ENCODE results near the gene CMIP.

The CMIP gene

DNA sequence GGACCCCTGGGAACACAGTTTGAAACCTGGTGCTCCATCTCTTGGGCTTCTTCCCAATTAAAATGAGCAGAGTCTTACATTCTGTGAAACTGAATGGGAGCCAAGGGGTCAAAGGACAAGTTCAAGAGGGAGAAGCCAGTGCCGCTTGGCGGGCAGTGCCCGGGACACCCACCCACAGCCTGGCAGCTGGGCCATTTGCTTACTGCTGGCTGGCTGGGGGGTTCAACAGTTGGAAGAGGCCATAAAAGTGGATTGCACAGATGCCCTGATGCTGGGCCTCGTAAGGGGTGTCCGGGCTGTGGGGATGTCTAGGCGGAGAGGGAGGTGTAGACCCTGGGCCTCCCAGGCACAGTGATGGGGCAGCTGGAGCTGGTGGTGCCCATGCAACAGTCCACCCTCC, 52.1 kb downstream of the CMIP start:
- DNase-seq: no peak

DNA sequence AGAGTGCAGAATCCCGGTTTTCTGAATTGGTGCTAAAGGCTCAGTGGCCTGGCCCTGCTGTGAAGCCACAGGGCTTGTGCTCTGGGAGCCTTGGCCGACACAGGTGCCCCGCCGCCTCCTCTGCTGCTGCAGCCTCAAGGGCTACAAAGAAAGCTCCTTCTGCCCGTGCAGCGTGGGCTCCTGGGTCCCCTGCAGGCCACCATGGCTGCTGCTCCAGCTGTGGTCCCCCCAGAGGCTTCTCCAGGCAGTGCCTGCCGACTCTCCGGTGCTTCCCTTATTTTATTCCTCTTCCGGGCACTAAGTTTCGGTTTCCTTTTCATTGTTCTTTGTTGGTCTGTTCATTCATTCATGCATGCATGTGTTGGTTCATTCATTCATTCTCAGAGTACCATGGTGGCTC, 53.1 kb downstream of the CMIP start:
- DNase-seq: peak; percentile 47

DNA sequence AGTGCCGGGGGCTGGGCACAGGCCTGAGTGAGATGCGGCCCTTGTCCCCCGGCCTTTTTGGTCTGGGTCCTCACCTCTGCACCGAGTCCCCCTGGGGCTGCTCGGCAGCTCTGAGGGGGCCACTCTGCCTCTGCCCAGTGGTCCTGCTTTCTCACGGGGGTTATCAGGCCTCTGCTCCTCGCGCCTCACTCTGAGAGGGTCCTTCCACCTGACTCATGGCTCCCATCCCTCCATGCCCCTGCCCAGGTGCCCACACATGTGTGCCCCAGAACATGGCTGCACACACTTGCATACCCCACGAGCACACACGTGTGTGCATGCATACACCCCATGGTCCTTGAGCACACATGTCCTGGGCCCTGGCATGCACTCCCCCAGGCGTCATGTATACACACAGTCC, 53.7 kb downstream of the CMIP start:
- DNase-seq: no peak

DNA sequence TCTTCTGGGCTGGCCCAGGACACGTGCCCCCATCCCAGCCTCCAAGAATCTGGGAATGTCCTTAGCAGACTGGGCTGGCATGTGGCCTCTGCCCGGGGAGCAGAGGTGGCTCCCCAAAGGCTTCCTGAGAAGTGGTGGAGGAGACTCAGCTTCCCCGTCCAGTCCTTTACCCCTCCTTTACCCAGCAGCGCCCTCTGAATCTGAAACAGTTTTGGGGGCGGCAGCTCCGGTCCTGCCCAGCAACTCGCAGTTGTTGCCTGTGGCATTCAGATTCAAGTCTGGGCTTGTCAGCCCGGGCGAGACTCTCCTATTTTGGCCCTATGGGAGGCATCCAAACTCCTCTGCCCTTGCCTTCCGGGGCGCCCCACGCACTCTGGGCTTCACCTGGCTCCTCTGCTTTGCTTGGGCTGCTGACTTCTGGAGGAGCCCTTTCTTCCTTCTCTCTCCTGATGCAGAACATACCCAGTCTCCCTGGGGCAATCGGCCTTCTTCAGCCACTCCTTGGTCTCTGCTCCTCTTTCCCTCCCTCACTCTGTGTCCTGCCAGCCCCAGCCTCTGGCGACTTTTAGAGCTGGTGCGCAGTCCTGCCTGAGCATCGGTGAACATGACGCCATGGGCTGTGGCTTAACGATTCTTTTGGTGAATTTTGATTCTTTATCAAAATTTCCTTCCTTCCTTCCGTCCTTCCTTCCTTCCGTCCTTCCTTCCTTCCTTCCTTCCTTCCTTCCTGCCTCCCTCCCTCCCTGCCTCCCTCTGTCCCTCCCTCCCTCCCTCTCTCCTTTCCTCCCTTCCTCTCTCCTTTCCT, 55.2 kb downstream of the CMIP start:
- DNase-seq: no peak

DNA sequence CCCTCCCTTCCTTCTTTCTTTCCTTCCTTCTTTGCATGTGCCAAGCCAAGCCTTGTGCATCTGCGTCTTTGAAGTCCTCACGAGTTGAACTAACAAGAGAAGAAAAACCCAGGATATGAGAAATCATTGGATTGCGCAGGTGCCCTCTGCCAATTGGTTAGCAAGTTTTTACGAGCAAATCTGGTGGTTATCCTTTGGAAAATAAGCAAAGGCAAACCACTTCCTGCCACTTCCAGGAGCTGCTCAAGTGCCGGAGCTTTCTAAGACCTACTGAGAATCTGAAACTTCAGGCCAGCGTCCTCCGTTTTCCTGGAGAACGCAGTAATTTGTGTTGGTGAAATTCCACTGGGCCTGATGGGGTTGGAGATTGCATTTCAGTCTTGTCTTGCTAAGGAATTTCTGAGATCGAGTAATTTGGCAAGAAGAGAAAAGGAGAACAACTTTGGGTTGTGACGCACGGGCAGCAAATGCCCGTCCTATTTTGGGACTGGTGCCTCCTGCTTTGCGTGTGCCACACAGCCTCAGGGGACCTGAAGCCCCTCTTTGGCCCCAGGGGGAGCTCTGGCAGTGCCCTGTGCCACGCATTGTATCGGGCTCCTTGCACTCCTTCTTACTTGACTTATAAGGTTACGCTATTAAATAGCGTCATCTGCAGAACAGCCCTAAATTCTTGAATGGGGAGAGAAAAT, 56.4 kb downstream of the CMIP start:
- peak; percentile 84 for DNase-seq

DNA sequence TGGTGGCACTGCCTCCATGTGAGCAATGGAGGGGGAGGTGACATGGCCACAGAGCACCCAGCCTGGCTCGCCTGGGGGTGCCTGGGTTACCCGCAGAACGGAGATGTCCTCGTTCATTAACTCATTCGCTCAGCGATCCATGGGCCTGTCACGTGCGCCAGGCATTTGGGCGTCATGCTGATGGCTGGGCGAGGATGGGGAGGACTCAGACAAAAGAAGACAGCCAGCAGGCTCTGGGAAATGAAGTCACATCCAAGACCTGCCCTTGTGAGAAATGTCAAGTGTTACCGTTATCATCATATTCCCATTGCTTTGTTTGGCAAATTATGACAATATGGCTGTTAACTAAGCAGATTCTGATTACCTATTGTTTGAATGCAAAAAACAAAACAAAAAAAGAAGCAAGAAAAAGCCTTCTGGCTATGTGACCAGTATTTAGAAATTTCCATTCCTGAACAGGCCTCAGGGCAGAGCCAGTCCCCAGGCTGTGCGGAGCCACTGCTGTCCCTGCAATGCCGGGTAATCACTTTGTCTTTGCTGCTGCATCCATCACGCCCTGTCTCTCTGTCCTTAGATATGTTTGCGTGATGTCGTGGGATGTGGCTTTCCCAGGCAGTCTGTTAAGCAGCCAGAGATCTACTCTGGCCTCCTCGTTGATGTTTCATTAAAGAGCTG, 57.9 kb downstream of the CMIP start:
- DNase-seq: no peak

DNA sequence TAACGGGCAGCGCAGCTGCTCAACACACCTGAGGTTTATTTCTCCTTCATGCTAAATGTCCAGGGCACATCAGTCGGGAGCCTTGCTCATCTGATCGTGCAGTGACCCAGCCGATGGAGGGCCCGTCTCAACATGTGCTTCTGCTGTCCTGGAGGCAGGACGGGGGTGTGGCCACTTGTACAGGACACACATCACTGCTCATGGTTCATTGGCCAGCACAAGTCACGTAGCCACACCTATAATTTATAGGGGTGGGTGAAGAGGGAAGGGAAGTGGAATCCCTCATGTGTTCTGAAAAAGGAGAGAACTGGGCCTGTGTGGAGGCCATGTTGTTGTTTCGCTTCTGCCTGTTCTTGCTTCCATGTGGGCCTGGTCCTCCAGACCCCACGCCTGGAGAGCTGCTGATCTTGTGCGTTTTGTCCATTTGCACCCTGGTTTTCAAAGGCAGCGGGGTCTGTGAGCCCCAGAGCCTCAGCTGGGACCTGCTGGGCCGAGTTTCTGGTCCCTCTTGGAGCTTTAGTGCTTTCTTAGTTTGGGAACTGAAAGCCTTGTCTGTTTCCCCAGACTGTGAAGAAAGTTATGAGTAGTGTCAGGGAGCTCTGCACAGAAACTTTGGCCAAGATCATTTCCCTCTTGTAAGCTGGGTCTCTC, 60.5 kb downstream of the CMIP start:
- DNase-seq: peak; percentile 56

DNA sequence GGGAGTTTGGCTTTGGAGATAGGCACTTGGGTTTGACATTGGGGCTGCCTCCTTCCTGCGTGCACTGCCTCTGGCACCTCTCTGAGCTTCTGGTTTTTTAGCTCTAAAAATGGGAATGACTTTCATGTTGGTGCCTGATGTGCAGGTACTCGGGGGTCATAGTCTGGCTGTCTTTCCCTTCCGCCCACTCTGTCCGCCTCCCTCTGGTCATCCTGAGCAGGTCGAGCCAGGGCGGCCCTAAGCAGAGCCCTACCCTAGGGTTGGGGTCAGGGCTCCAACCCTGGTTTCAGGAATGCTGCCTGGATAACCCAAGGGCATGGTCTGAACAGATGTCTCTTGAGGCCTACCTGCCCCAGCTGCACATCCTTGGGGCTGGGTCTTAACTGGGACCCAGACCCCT, 64.8 kb downstream of the CMIP start:
- no peak for DNase-seq

DNA sequence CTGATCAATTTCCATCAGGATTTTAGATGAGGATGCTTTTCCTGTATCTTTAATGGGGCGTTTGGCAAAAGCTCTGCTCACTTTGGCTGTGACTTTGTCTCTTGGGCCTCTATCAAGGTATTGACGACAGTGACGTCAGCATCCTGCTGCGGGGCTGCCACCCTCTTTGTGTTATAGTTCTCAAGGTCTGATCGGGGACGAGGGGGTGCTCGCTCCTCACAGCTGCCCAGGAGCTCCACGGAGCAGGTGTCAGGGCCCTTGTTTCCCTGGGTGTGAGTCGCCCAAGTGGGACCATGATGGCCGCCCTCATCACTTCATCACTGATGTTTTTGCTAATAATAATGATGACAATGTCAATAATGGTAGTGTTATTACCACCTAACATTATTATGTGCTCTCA, 65.4 kb downstream of the CMIP start:
- no peak for DNase-seq

DNA sequence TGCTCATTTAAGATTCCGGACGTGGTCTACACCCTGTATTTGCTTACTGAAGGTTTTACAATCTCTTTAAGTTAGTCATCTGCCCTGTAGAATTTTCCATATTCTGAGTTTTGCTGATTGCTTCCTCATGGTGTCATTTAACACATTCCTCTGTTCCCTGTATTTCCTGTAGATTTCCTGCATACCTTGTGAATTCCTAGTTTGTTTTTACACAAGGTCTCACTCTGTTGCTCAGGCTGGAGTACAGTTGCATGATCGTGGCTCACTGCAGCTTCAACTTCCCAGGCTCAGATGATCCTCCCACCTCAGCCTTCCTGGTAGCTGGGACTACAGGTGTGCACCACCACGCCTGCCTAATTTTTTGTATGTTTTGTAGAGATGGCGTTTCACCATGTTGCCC, 66.8 kb downstream of the CMIP start:
- DNase-seq: no peak

DNA sequence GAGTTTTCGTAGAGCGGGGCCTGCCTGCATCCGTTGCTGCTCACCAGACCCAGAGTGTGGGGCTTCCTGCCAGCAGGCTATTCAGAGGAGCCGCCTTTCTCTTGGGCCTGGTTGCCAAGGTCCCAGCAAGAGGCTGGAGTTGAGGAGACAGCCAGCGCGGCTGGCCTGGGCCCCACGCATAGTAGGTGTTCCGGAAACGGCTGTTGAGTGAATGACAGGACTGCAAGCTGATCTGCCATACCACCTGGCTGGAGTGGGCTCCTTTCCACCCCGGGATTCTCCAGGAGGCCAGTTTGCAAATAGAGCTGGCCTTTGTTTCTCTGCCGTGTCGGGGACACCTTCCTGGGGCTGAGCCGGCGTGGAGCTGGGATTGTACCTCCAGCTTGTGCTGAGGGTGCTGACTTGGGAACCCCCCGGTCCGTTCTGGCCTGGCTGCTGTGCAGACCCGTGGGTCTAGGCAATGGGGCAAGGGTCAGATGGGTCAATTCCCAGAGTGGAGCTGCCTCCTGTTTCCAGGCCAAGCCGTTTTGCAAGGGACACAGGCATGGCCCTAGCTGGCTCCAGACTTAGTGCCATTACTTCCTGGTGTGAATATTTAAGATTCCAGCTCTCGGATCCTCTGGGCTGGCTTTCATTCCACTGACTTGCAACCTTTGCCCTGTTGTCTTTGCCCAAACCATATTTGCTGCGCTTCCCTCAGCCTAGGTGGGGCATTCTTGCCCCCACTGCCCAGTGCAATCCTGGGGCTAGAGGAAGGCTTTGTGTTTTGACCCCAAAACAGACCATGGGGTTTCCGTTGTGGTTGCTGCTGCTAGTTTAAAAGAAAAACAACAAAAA, 68.8 kb downstream of the CMIP start:
- DNase-seq: no peak

DNA sequence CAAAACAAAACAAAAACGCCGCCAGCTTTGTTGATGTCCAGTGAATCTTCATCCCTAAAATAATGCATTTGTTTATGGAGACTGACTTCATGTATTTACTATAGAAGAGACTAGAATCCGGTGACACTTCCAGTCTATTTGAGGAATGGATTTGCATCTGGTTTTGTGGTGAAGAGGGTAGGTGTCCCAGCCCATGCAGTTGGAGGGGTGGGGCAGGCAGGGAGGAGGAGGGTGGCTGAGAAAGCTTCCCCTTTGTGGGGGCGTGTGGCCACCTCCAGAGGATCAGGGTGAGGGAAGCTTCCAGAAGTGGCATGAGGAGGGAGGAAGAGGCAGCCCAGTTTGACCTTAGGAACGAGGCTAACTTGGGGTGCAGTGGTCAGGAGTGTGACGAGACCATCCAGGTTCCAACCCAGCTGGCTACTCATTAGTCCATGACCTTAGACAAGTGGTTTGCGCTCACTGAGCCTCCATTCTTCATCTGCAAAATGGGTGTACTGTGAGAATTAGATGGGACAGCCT, 69.5 kb downstream of the CMIP start:
- DNase-seq: peak; percentile 34

DNA sequence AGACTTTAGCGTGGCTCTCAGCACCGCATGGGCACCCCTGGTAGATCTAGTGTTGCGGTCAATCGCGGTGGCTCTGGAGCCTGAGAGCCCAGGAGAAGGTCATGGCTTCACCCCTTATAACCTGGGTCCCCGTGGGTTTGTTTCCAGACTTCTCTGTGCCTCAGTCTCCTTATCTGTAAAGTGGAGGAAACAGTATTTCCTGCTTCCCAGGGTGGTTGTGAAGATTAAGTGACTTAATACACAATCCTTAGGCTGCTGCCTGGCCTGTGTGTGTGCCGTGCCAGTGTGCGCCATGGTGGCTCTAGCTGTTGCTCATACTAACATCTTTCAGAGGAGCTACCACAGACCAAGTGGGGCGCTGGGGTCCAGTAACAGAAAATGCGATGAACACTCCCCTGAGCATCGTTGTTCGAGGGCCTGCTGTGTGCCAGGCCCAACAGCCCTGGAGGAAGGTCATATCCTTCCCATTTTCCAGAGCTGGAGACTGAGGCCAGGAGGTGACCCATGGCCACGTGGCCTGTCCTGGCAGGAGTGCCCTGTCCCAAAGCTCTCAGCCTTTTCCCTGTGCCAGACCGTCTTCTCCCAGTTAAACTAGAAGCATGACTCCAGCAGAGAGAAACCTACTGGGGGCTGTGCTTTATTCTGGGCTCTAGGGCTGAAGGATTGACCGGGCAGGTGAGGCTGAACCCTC, 70.1 kb downstream of the CMIP start:
- no peak for DNase-seq

DNA sequence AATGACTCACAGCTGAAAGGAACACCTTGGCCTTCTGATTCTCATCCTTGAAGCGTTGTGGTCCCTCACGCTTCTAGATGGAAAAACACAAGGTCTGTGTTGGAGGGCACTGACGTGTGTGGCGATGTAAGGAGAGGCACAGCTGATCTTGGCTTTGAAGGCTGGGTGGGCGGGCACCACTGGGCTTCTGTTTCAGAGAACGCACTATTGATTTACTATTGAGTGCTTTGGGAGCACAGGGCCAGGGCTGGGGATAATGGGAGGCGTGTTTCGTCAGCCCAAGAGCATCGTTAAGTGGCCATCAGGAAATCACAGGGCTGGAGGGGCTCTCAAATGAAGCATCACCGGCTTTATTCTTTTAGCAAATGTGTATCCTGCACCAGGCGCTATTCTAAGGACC, 70.7 kb downstream of the CMIP start:
- DNase-seq: no peak

DNA sequence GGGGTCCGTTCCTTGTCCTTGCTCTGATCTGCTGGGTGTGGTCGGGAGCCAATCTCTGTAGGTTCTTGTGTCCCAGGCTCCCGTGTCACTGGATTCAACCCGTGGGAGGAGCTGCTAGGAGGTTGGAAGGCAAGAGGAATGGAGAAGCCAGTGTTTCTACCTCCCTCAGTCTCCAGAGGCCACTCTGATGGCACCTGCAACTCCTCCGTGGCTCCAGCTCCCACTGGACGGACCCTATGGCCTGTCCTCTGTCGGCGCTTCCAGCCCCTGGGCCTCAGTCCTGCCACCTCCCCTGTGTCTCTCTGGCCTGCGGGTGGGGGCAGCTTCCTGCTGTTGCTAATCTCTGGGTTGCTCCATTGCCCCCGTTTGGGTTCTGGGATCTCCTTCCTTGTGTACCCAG, 71.1 kb downstream of the CMIP start:
- no peak for DNase-seq

DNA sequence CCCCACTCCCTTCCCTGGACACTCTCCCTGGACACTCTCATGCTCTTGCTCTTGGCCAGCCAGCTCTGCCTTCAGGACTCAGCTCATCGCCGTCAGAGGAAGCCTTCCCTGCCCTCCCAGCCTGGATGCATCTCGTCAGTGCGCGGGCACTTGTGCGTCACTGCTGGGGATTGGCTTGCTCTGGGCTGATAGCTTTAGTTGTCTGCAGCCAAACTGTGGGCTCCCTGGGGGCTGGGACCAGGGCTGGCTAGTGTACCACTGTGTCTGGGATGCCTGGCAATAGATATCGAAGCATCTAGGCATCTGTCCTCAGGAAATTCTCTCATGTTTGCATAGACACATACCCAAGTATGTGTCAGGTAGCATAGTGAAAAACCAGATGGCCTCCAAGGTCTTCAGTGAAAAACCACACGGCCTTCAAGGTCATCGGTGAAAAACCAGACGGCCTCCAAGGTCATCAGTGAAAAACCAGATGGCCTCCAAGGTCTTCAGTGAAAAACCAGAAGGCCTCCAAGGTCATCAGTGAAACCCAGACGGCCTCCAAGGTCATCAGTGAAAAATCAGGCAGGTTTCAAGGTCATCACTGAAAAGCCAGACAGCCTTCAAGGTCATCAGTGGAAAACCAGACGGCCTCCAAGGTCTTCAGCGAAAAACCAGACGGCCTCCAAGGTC, 72.0 kb downstream of the CMIP start:
- no peak for DNase-seq

DNA sequence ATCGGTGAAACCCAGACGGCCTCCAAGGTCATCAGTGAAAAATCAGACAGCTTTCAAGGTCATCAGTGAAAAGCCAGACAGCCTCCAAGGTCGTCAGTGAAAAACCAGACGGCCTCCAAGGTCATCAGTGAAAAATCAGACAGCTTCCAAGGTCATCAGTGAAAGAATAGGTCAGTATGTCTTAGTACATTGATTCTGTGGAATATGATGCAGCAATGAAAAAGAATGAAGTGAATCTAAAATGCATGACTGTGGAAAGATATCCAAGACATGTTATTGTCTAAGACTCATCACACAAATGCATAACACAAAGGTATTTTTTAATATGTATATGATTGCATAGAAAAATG, 72.5 kb downstream of the CMIP start:
- DNase-seq: no peak

DNA sequence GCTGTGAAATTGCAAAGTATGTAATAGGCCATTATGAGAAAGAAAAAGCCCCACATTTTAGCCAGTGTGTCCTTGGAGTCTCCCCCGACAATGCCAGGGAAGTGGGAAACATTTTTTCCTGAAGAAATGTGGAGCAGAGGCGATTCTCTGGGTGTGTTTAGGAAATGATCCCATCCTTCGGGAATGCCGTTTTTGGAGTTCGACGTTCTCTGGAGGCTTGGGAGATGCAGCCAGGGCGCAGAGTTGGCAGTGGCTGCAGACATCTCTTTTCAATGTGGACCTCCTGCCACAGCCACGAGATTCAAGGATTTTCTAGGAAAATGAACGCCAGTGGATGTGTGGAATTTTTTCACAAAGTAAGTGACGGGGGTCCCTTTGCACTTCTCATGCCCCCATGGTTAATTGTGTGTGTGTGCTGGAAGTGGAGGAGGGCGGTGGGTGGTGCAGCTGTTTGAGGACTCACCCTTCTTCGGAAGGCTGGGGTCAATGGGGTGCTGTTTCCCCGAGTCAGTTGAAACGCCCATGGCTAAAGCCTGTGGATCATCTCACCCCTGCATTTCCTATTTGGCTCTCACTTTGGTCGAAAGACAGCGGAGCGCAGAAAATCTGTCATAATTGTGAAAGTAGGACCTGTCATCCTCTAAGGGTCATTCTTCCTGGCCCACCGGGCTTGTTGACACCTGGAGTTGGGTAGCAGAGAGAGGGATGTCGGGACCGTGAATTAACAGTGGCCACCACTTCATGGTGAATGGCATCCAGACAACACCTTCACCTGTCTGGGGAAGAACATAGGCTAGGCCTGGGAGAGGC, 73.2 kb downstream of the CMIP start:
- DNase-seq: no peak

DNA sequence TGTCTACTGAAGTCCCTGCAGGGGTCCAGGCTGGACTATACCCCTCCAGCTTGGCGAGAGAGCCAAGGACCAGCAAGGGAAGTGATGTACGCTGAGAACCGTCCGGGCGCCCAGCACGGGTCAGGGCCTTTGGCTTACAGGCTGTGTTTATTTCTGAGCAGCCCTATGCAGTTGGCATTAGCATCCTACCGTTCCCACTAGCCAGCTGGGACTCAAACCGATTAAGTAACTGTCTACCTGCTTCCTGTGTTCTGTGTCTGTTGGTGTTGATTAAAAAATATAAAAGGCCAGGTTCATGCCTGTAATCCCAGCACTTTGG, 73.8 kb downstream of the CMIP start:
- no peak for DNase-seq

DNA sequence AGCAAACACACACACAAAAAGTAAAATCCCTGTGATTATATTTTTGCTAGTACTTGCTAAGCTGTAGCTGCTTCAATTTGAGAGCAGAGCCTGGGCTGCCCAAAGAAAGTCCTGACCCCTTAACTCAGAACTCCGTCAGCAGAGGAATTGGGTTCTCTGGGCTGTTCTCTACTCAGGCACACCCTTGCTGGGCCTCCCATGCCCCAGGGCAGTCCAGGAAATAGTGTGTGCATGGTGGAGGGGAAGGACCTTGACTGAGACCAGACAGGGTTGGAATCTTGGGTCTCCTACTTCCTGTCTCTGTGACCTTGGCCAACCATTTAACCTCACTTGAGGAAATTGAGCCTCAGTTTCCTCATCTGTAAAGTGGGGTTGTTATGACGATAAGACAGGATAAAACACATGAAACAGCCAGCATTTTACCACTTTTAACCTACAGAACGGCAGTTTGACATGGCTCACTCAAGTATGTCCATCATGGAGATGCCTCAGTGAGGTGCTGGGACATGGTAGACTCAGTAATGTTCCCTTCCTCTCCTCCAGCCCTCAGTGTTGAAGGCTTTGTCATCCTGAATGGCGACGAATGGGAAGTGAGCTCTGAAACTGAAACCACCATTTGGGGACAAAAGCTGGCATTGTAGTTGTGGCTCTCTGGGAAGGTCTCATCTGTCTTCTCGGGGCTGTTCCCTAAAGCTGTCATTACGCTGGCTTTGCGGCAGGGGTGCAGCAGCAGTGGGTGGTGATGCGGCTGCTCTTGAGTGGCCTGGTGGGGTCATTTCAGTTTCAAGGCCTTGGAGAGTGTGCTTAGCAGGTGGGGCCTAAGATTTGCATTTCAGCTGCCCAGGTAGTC, 74.9 kb downstream of the CMIP start:
- peak; percentile 30 for DNase-seq
